ENCODE measurements around the gene TMEM11. TPM values are rescaled to one million over a fixed set of nuclear protein-coding genes. Genes with fewer than 3 reads are reported as not detected.
A peak's percentile ranks its signal among the peaks of the same experiment; 100 is the strongest.

The TMEM11 gene
- polyA plus RNA-seq, 3 donors from 2014 or later: 36.9 to 56.4 (median 44.2) TPM

- no peaks in the 10 kb centered on the region for H3K4me1 Mint-ChIP-seq
- no peaks in the 10 kb centered on the region for H3K9me3 Mint-ChIP-seq
- no peak overlapping the region for H3K4me3 Mint-ChIP-seq
- H3K27me3 Mint-ChIP-seq (ENCODE audit: low read depth in 3 of 3): no peaks in the 10 kb centered on the region
- H3K27ac Mint-ChIP-seq: no peak overlapping the region
- no peak for DNase-seq
- H3K36me3 Mint-ChIP-seq: peaks cover 10 to 28% (median 11%) of the 10 kb centered on the region in 3 donors
Observed at GRCh38 chr17:21177401-21177800, 36.6 kb downstream of the TMEM11 start.

- no peak overlapping the region for H3K4me3 Mint-ChIP-seq
- H3K27me3 Mint-ChIP-seq (ENCODE audit: low read depth in 3 of 3): no peaks in the 10 kb centered on the region
Observed at GRCh38 chr17:21176773-21177395, 37.1 kb downstream of the TMEM11 start.

GRCh38 chr17:21174713-21175112 is 39.2 kb downstream of the TMEM11 start:
- peaks cover 0 to 6% of the 10 kb centered on the region in 2 donors for H3K4me1 Mint-ChIP-seq
- no peak overlapping the region for H3K4me3 Mint-ChIP-seq
- H3K36me3 Mint-ChIP-seq: peaks cover 4 to 17% (median 11%) of the 10 kb centered on the region in 3 donors
- DNase-seq: no peak
- H3K27ac Mint-ChIP-seq: no peak overlapping the region
- no peaks in the 10 kb centered on the region for H3K27me3 Mint-ChIP-seq (ENCODE audit: low read depth in 3 of 3)
- no peaks in the 10 kb centered on the region for H3K9me3 Mint-ChIP-seq

More at GRCh38 chr17:21176773-21177395, 37.1 kb downstream of the TMEM11 start:
- no peaks in the 10 kb centered on the region for H3K4me1 Mint-ChIP-seq
- no peak for DNase-seq
- H3K27ac Mint-ChIP-seq: no peak overlapping the region
- H3K36me3 Mint-ChIP-seq: peaks cover 10 to 26% (median 11%) of the 10 kb centered on the region in 3 donors
- no peaks in the 10 kb centered on the region for H3K9me3 Mint-ChIP-seq

- no peak for DNase-seq
- Mint-ChIP-seq H3K36me3 (peaks cover 4 to 17% (median 11%) of the 10 kb centered on the region in 3 donors), H3K9me3 (no peaks in the 10 kb centered on the region), H3K27me3 (ENCODE audit: low read depth in 3 of 3) (no peaks in the 10 kb centered on the region), H3K27ac (no peak overlapping the region), H3K4me1 (peaks cover 0 to 6% of the 10 kb centered on the region in 2 donors), H3K4me3 (no peak overlapping the region)
Observed at GRCh38 chr17:21174186-21174585, 39.8 kb downstream of the TMEM11 start.

- no peak overlapping the region for H3K4me3 Mint-ChIP-seq
- no peaks in the 10 kb centered on the region for H3K9me3 Mint-ChIP-seq
- H3K27ac Mint-ChIP-seq: peak overlapping the region in 2 of 6 donors; percentile 4 to 47
- H3K27me3 Mint-ChIP-seq (ENCODE audit: low read depth in 3 of 3): no peaks in the 10 kb centered on the region
- no peak for DNase-seq
- H3K4me1 Mint-ChIP-seq: peaks cover 0 to 6% of the 10 kb centered on the region in 2 donors
- peaks cover 4 to 17% (median 11%) of the 10 kb centered on the region in 3 donors for H3K36me3 Mint-ChIP-seq
Observed at GRCh38 chr17:21173543-21173942, 40.4 kb downstream of the TMEM11 start.

GRCh38 chr17:21172846-21173245 is 41.1 kb downstream of the TMEM11 start:
- no peaks in the 10 kb centered on the region for H3K27me3 Mint-ChIP-seq (ENCODE audit: low read depth in 3 of 3)
- no peak for DNase-seq

GRCh38 chr17:21171970-21172510 is 41.9 kb downstream of the TMEM11 start:
- Mint-ChIP-seq H3K4me3 (no peak overlapping the region), H3K9me3 (no peaks in the 10 kb centered on the region), H3K27me3 (ENCODE audit: low read depth in 3 of 3) (no peaks in the 10 kb centered on the region), H3K27ac (peak overlapping the region in 1 of 6 donors; percentile 9), H3K4me1 (peaks cover 0 to 7% of the 10 kb centered on the region in 2 donors), H3K36me3 (peaks cover 4 to 14% (median 11%) of the 10 kb centered on the region in 3 donors)
- DNase-seq: no peak

More at GRCh38 chr17:21172846-21173245, 41.1 kb downstream of the TMEM11 start:
- Mint-ChIP-seq H3K4me1 (peaks cover 0 to 6% of the 10 kb centered on the region in 2 donors), H3K4me3 (no peak overlapping the region), H3K27ac (peak overlapping the region in 2 of 6 donors; percentile 47 to 61), H3K9me3 (no peaks in the 10 kb centered on the region), H3K36me3 (peaks cover 4 to 14% (median 11%) of the 10 kb centered on the region in 3 donors)

GRCh38 chr17:21171309-21171922 is 42.5 kb downstream of the TMEM11 start:
- Mint-ChIP-seq H3K27me3 (ENCODE audit: low read depth in 3 of 3) (no peaks in the 10 kb centered on the region), H3K27ac (peak overlapping the region in 1 of 6 donors; percentile 12), H3K4me1 (peaks cover 0 to 13% of the 10 kb centered on the region in 2 donors), H3K9me3 (no peaks in the 10 kb centered on the region), H3K36me3 (peaks cover 4 to 14% (median 11%) of the 10 kb centered on the region in 3 donors), H3K4me3 (no peak overlapping the region)
- DNase-seq: no peak

- Mint-ChIP-seq H3K4me1 (peaks cover 0 to 13% of the 10 kb centered on the region in 2 donors), H3K4me3 (no peak overlapping the region), H3K36me3 (peaks cover 4 to 14% (median 11%) of the 10 kb centered on the region in 3 donors), H3K9me3 (no peaks in the 10 kb centered on the region), H3K27me3 (ENCODE audit: low read depth in 3 of 3) (no peaks in the 10 kb centered on the region), H3K27ac (peak overlapping the region in 1 of 6 donors; percentile 12)
- DNase-seq: no peak
Observed at GRCh38 chr17:21170809-21171208, 43.2 kb downstream of the TMEM11 start.

GRCh38 chr17:21169496-21169895 is 44.5 kb downstream of the TMEM11 start:
- peaks cover 4 to 13% (median 11%) of the 10 kb centered on the region in 3 donors for H3K36me3 Mint-ChIP-seq
- H3K9me3 Mint-ChIP-seq: no peaks in the 10 kb centered on the region
- no peaks in the 10 kb centered on the region for H3K27me3 Mint-ChIP-seq (ENCODE audit: low read depth in 3 of 3)
- DNase-seq: no peak
- no peak overlapping the region for H3K27ac Mint-ChIP-seq
- peaks cover 0 to 13% of the 10 kb centered on the region in 2 donors for H3K4me1 Mint-ChIP-seq
- no peak overlapping the region for H3K4me3 Mint-ChIP-seq

GRCh38 chr17:21168555-21168865 is 45.5 kb downstream of the TMEM11 start:
- Mint-ChIP-seq H3K27me3 (ENCODE audit: low read depth in 3 of 3) (no peaks in the 10 kb centered on the region), H3K36me3 (peaks cover 0 to 7% (median 5%) of the 10 kb centered on the region in 3 donors), H3K4me3 (no peak overlapping the region), H3K4me1 (peaks cover 0 to 13% of the 10 kb centered on the region in 2 donors), H3K9me3 (no peaks in the 10 kb centered on the region), H3K27ac (no peak overlapping the region)
- no peak for DNase-seq

GRCh38 chr17:21167303-21167702 is 46.7 kb downstream of the TMEM11 start:
- no peak for DNase-seq
- H3K9me3 Mint-ChIP-seq: no peaks in the 10 kb centered on the region
- no peaks in the 10 kb centered on the region for H3K36me3 Mint-ChIP-seq
- peaks cover 3 to 16% of the 10 kb centered on the region in 2 donors for H3K4me1 Mint-ChIP-seq
- no peak overlapping the region for H3K4me3 Mint-ChIP-seq
- no peaks in the 10 kb centered on the region for H3K27me3 Mint-ChIP-seq (ENCODE audit: low read depth in 3 of 3)
- H3K27ac Mint-ChIP-seq: no peak overlapping the region

- no peak for DNase-seq
- H3K27ac Mint-ChIP-seq: no peak overlapping the region
- no peaks in the 10 kb centered on the region for H3K27me3 Mint-ChIP-seq (ENCODE audit: low read depth in 3 of 3)
- no peaks in the 10 kb centered on the region for H3K9me3 Mint-ChIP-seq
- no peaks in the 10 kb centered on the region for H3K36me3 Mint-ChIP-seq
- peaks cover 3 to 19% of the 10 kb centered on the region in 2 donors for H3K4me1 Mint-ChIP-seq
- H3K4me3 Mint-ChIP-seq: no peak overlapping the region
Observed at GRCh38 chr17:21166595-21167210, 47.3 kb downstream of the TMEM11 start.
